Fibroblast of lung (primary cell): ENCODE data around the gene FN3KRP. TPM values are rescaled to one million over a fixed set of nuclear protein-coding genes. Genes with fewer than 3 reads are reported as not detected.

ENCODE experiments used
- DNase-seq, 2 donors: peaks; one replicate each; pipeline versions ENCODE4 v3.0.0 to v3.0.0-alpha.2; 2010; ENCODE audit warnings: low read depth in 2 of 2
- H2AFZ ChIP-seq: 2 replicates; pipeline ENCODE4 v1.5.1; 2012; ENCODE audit warnings: low read length, control low read depth, inconsistent platforms
- H3K27ac ChIP-seq: 2 replicates; pipeline ENCODE4 v1.5.1; 2011; ENCODE audit warnings: low read length, control low read depth; ENCODE audit not compliant: insufficient read depth
- H3K27me3 ChIP-seq: 2 replicates; pipeline ENCODE4 v1.5.1; 2011; ENCODE audit warnings: mild to moderate bottlenecking, low read length; ENCODE audit not compliant: control insufficient read depth, insufficient read depth
- H3K36me3 ChIP-seq: 2 replicates; pipeline ENCODE4 v1.5.1; 2011; ENCODE audit warnings: low read length; ENCODE audit not compliant: control insufficient read depth, insufficient read depth
- H3K4me1 ChIP-seq: 2 replicates; pipeline ENCODE4 v1.5.1; 2011; ENCODE audit warnings: low read length; ENCODE audit not compliant: control insufficient read depth, insufficient read depth; ENCODE audit errors: extremely low read depth
- H3K4me2 ChIP-seq: 2 replicates; pipeline ENCODE4 v1.5.1; 2011; ENCODE audit warnings: low read length, control low read depth; ENCODE audit not compliant: insufficient read depth; ENCODE audit errors: extremely low read depth
- H3K4me3 ChIP-seq, 4 experiments: fragments of 200-600 bp in 1 of 4; sonication (generic) in 1 of 4; replicated peaks in 1 of 4; 2 replicates each; pipeline ENCODE4 v1.5.1; 2011 to 2016; ENCODE audit warnings: low read length in 4 of 4, low read depth in 3 of 4, mild to moderate bottlenecking in 3 of 4, control low read depth in 2 of 4, inconsistent platforms in 1 of 4, mixed read lengths in 1 of 4; ENCODE audit not compliant: insufficient read depth in 1 of 4; ENCODE audit errors: control extremely low read depth in 1 of 4
- H3K79me2 ChIP-seq: 2 replicates; pipeline ENCODE4 v1.5.1; 2012; ENCODE audit warnings: mild to moderate bottlenecking, low read length, inconsistent platforms; ENCODE audit not compliant: control insufficient read depth, insufficient read depth
- H3K9ac ChIP-seq: 2 replicates; pipeline ENCODE4 v1.5.1; 2011; ENCODE audit warnings: mild to moderate bottlenecking, low read length, control low read depth; ENCODE audit not compliant: insufficient read depth
- H3K9me3 ChIP-seq: 2 replicates; pipeline ENCODE4 v1.5.1; 2012; ENCODE audit warnings: low read depth, low read length; ENCODE audit not compliant: control insufficient read depth, insufficient read depth
- H4K20me1 ChIP-seq: 2 replicates; pipeline ENCODE4 v1.5.1; 2011; ENCODE audit warnings: low read length; ENCODE audit not compliant: control insufficient read depth, insufficient read depth; ENCODE audit errors: extremely low read depth
- EZH2 ChIP-seq: IDR thresholded peaks from 2 replicates; pipeline ENCODE4 v1.5.1; 2012; ENCODE audit warnings: low read length, control low read depth, mild to moderate bottlenecking; ENCODE audit errors: missing control alignments
- polyA plus RNA-seq, 2 donors: library from polyadenylated mRNA; depleted of rRNA in 1 of 2; stranded (reverse) in 1 of 2; unstranded in 1 of 2; fragments of >200 nt; gene quantifications; 2 replicates each; pipeline ENCODE4 v1.2.1, GENCODE V29; 2011 to 2012; ENCODE audit warnings: missing spikeins in 1 of 2
- total RNA-seq: library from RNA; depleted of rRNA; stranded (reverse); fragments of >200 nt; gene quantifications from 2 replicates; pipeline ENCODE4 v1.2.1, GENCODE V29; 2014
- TF ChIP-seq, protein P1 (sequence below), 2 donors: IDR thresholded peaks in 1 of 2; conservative IDR thresholded peaks in 1 of 2; 1 replicate in 1 of 2; 2 replicates in 1 of 2; pipeline ENCODE4 v1.5.1; 2011 to 2012; ENCODE audit warnings: low read length in 2 of 2, control low read depth in 1 of 2, inconsistent platforms in 1 of 2, low read depth in 1 of 2, mild to moderate bottlenecking in 1 of 2

The FN3KRP gene
- total and polyA plus RNA-seq, 2 donors (not counting 1 experiment from before 2014, with no cell fraction given), result 13.2 to 16.5 TPM

- no peak overlapping the region for H2AFZ ChIP-seq
- no peaks in the 10 kb centered on the region for H3K4me1 ChIP-seq
- H3K4me2 ChIP-seq, result no peak overlapping the region
- H3K9ac ChIP-seq, result no peak overlapping the region
- H4K20me1 ChIP-seq, result no peaks in the 10 kb centered on the region
- H3K27ac ChIP-seq, result no peak overlapping the region
- no peaks in the 10 kb centered on the region for H3K79me2 ChIP-seq
- TF ChIP-seq EZH2, result no peak
- TF ChIP-seq, protein P1, sequence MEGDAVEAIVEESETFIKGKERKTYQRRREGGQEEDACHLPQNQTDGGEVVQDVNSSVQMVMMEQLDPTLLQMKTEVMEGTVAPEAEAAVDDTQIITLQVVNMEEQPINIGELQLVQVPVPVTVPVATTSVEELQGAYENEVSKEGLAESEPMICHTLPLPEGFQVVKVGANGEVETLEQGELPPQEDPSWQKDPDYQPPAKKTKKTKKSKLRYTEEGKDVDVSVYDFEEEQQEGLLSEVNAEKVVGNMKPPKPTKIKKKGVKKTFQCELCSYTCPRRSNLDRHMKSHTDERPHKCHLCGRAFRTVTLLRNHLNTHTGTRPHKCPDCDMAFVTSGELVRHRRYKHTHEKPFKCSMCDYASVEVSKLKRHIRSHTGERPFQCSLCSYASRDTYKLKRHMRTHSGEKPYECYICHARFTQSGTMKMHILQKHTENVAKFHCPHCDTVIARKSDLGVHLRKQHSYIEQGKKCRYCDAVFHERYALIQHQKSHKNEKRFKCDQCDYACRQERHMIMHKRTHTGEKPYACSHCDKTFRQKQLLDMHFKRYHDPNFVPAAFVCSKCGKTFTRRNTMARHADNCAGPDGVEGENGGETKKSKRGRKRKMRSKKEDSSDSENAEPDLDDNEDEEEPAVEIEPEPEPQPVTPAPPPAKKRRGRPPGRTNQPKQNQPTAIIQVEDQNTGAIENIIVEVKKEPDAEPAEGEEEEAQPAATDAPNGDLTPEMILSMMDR (conservative IDR thresholded peaks at IDR 0.05 in 1 of 2, IDR thresholded peaks at IDR 0.05 in 1 of 2; ENCODE audit: low read depth in 1 of 2, low read length in 2 of 2), result no peak
- no peak for DNase-seq
- H3K27me3 ChIP-seq, result no peaks in the 10 kb centered on the region
- no peak overlapping the region for H3K4me3 ChIP-seq
- H3K36me3 ChIP-seq, result no peaks in the 10 kb centered on the region
- no peaks in the 10 kb centered on the region for H3K9me3 ChIP-seq
These were observed 27.4 kb upstream of the FN3KRP start for GRCh38 chr17:82689077-82689476.

- Histone ChIP-seq H3K9me3 (no peaks in the 10 kb centered on the region), H3K27ac (no peak overlapping the region), H3K27me3 (no peaks in the 10 kb centered on the region), H3K79me2 (no peaks in the 10 kb centered on the region), H3K4me1 (no peaks in the 10 kb centered on the region), H3K36me3 (no peaks in the 10 kb centered on the region), H3K4me3 (no peak overlapping the region), H3K9ac (no peak overlapping the region), H3K4me2 (no peak overlapping the region), H4K20me1 (no peaks in the 10 kb centered on the region), H2AFZ (no peak overlapping the region)
- no peak for TF ChIP-seq EZH2
- TF ChIP-seq, protein P1 (conservative IDR thresholded peaks at IDR 0.05 in 1 of 2, IDR thresholded peaks at IDR 0.05 in 1 of 2; ENCODE audit: low read depth in 1 of 2, low read length in 2 of 2), result no peak
- no peak for DNase-seq
These were observed 25.6 kb upstream of the FN3KRP start for GRCh38 chr17:82690786-82691489.

DNA sequence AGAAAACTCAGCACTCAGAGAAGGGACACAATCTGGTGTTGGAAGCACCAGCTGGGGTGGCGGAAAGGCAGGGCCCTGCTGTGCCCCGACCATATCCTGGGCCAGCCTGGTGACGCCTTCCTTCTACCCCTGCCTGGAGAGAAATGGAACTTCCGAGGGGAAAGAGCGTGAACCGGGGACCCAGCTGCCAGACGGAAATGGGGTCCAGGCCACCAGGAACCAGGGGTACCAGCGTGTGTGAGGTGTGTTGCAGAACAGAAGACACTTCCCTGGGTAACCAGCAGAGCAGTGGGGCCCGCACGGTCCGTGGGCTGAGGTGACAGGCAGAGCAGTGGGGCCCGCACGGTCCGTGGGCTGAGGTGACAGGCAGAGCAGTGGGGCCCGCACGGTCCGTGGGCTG is 24.8 kb upstream of the FN3KRP start:
- H2AFZ ChIP-seq, result no peak overlapping the region
- TF ChIP-seq, protein P1 (conservative IDR thresholded peaks at IDR 0.05 in 1 of 2, IDR thresholded peaks at IDR 0.05 in 1 of 2; ENCODE audit: low read depth in 1 of 2, low read length in 2 of 2), result no peak
- TF ChIP-seq EZH2, result no peak
- no peak overlapping the region for H3K4me3 ChIP-seq
- no peaks in the 10 kb centered on the region for H3K4me1 ChIP-seq
- no peaks in the 10 kb centered on the region for H3K9me3 ChIP-seq
- DNase-seq, result no peak
- no peak overlapping the region for H3K27ac ChIP-seq
- no peaks in the 10 kb centered on the region for H3K27me3 ChIP-seq
- H3K9ac ChIP-seq, result no peak overlapping the region
- no peak overlapping the region for H3K4me2 ChIP-seq
- no peaks in the 10 kb centered on the region for H3K79me2 ChIP-seq
- no peaks in the 10 kb centered on the region for H3K36me3 ChIP-seq
- no peaks in the 10 kb centered on the region for H4K20me1 ChIP-seq
